HepG2 (cell line): ENCODE results near the gene UTP20.

Experiments
- CBX2 ChIP-seq, 2 experiments: fragments of 200-600 bp in 1 of 2; sonication (generic); formaldehyde crosslinking in 1 of 2; IDR thresholded peaks; 2 replicates each; pipeline versions ENCODE4 v1.7.0 to v1.8.1; 2018 to 2022; ENCODE audit warnings: low read depth in 2 of 2, low read length in 1 of 2, mild to moderate bottlenecking in 1 of 2, missing genetic modification reagents in 1 of 2
- CREM ChIP-seq, 2 experiments: sonication (generic) in 1 of 2; formaldehyde crosslinking in 1 of 2; IDR thresholded peaks; 2 replicates each; pipeline versions ENCODE4 v1.4.0 to v1.6.1; 2016 to 2020; ENCODE audit warnings: antibody characterized with exemption in 1 of 2, mild to moderate bottlenecking in 1 of 2, missing genetic modification reagents in 1 of 2
- FOXA1 ChIP-seq, 2 experiments: fragments of 450-650 bp in 1 of 2; sonication (generic) in 1 of 2; formaldehyde crosslinking in 1 of 2; IDR thresholded peaks; 2 replicates each; pipeline versions ENCODE4 v1.4.0 to v1.6.1; 2016 to 2020; ENCODE audit warnings: missing genetic modification reagents in 1 of 2
- FOXP4 ChIP-seq: sonication (generic); formaldehyde crosslinking; IDR thresholded peaks from 2 replicates; pipeline ENCODE4 v1.4.0; 2020; ENCODE audit warnings: missing genetic modification reagents
- KLF6 ChIP-seq: IDR thresholded peaks from 2 replicates; pipeline ENCODE4 v1.8.0; 2016; ENCODE audit warnings: missing biosample characterization, missing genetic modification reagents
- MIXL1 ChIP-seq: IDR thresholded peaks from 2 replicates; pipeline ENCODE4 v1.6.1; 2016
- PATZ1 ChIP-seq: sonication (generic); formaldehyde crosslinking; IDR thresholded peaks from 2 replicates; pipeline ENCODE4 v1.4.0; 2020; ENCODE audit warnings: missing genetic modification reagents
- RAD51 ChIP-seq: fragments of 450-650 bp; IDR thresholded peaks from 2 replicates; pipeline ENCODE4 v1.6.1; 2016; ENCODE audit warnings: borderline replicate concordance
- ZBTB8A ChIP-seq: sonication (generic); formaldehyde crosslinking; IDR thresholded peaks from 2 replicates; pipeline ENCODE4 v1.4.0; 2020; ENCODE audit warnings: mild to moderate bottlenecking, low read depth, missing genetic modification reagents, borderline replicate concordance
- ZNF24 ChIP-seq: fragments of 450-650 bp; IDR thresholded peaks from 2 replicates; pipeline ENCODE4 v1.6.1; 2017; ENCODE audit warnings: antibody characterized with exemption, mild to moderate bottlenecking
- ZNF274 ChIP-seq: sonication (generic); formaldehyde crosslinking; IDR thresholded peaks from 2 replicates; pipeline ENCODE4 v1.5.1; 2020; ENCODE audit warnings: mild to moderate bottlenecking, missing genetic modification reagents
- ZNF317 ChIP-seq: sonication (generic); formaldehyde crosslinking; IDR thresholded peaks from 2 replicates; pipeline ENCODE4 v1.5.0; 2020; ENCODE audit warnings: mild to moderate bottlenecking, missing genetic modification reagents
- ZNF354B ChIP-seq: sonication (generic); formaldehyde crosslinking; IDR thresholded peaks from 2 replicates; pipeline ENCODE4 v1.8.0; 2022; ENCODE audit warnings: mild to moderate bottlenecking, missing genetic modification reagents

GRCh38 chr12:101297661-101298060 lies 17.8 kb downstream of the UTP20 start:
- TF ChIP-seq KLF6 (CRISPR knock-in tag): no peak
- no peak for TF ChIP-seq FOXA1 (IDR thresholded peaks at IDR 0.05)
- TF ChIP-seq FOXA1 (CRISPR knock-in tag; IDR thresholded peaks at IDR 0.05): no peak
- no peak for TF ChIP-seq RAD51
- no peak for TF ChIP-seq ZNF354B (CRISPR knock-in tag)
- TF ChIP-seq PATZ1 (CRISPR knock-in tag): no peak
- no peak for TF ChIP-seq FOXP4
- TF ChIP-seq CBX2 (IDR thresholded peaks at IDR 0.05; ENCODE audit: low read depth, low read length): no peak
- no peak for TF ChIP-seq CBX2 (CRISPR knock-in tag; IDR thresholded peaks at IDR 0.05; ENCODE audit: low read depth)
- TF ChIP-seq MIXL1 (CRISPR knock-in tag): no peak
- TF ChIP-seq ZNF24: no peak
- TF ChIP-seq ZBTB8A (CRISPR knock-in tag): no peak
- no peak for TF ChIP-seq CREM (IDR thresholded peaks at IDR 0.05)
- TF ChIP-seq CREM (CRISPR knock-in tag; IDR thresholded peaks at IDR 0.05): no peak
- no peak for TF ChIP-seq ZNF317 (CRISPR knock-in tag)
- TF ChIP-seq ZNF274 (CRISPR knock-in tag): no peak
